Uterus (tissue), 2 donors: ENCODE data around the gene C19orf25.

Experiments
- CTCF ChIP-seq, 4 experiments: fragments of 200-600 bp in 2 of 4; fragments of 450-650 bp in 2 of 4; sonication (generic) in 2 of 4; IDR thresholded peaks; one replicate each; pipeline ENCODE4 v1.5.1; 2016 to 2019; ENCODE audit warnings: antibody characterized with exemption in 4 of 4, mild to moderate bottlenecking in 2 of 4, moderate library complexity in 1 of 4
- POLR2A ChIP-seq, 2 donors: fragments of 450-650 bp; IDR thresholded peaks; one replicate each; pipeline ENCODE4 v1.6.1; 2016; ENCODE audit warnings: antibody characterized with exemption in 2 of 2, mild to moderate bottlenecking in 1 of 2, moderate library complexity in 1 of 2

GRCh38 chr19:1438933-1439354 lies 40.1 kb downstream of the C19orf25 start:
- TF ChIP-seq CTCF (IDR thresholded peaks at IDR 0.05) (no peak), POLR2A (IDR thresholded peaks at IDR 0.05) (no peak)
